GM12801 (cell line): ENCODE measurements around the gene HOXA5.

Experiments used
- TF ChIP-seq, protein P1 (sequence below): IDR thresholded peaks from one replicate; pipeline ENCODE4 v1.5.1; 2011; ENCODE audit warnings: control low read depth; ENCODE audit not compliant: insufficient read length; ENCODE audit errors: extremely low read depth

HOXA5 gene

DNA sequence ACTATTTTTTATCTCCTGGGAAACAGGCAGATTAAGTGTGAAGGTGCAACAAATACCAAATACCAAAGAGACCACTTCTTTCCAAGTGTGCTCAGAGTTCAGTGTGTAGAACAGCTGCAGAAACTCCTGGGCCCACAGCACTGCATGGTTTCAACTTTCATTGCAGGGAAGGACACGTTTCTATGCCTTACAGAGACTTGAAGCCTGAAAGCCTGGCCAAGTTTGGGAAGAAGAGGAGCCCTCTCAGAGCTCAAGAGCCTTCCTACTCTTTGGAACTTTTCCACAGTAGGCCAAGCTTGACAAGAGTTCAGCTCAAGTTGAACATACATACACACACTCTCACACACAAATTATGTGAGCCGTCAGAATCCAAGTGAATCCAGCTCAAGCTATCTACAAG is 15.4 kb downstream of the HOXA5 start:
- TF ChIP-seq, protein P1, sequence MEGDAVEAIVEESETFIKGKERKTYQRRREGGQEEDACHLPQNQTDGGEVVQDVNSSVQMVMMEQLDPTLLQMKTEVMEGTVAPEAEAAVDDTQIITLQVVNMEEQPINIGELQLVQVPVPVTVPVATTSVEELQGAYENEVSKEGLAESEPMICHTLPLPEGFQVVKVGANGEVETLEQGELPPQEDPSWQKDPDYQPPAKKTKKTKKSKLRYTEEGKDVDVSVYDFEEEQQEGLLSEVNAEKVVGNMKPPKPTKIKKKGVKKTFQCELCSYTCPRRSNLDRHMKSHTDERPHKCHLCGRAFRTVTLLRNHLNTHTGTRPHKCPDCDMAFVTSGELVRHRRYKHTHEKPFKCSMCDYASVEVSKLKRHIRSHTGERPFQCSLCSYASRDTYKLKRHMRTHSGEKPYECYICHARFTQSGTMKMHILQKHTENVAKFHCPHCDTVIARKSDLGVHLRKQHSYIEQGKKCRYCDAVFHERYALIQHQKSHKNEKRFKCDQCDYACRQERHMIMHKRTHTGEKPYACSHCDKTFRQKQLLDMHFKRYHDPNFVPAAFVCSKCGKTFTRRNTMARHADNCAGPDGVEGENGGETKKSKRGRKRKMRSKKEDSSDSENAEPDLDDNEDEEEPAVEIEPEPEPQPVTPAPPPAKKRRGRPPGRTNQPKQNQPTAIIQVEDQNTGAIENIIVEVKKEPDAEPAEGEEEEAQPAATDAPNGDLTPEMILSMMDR = no peak

DNA sequence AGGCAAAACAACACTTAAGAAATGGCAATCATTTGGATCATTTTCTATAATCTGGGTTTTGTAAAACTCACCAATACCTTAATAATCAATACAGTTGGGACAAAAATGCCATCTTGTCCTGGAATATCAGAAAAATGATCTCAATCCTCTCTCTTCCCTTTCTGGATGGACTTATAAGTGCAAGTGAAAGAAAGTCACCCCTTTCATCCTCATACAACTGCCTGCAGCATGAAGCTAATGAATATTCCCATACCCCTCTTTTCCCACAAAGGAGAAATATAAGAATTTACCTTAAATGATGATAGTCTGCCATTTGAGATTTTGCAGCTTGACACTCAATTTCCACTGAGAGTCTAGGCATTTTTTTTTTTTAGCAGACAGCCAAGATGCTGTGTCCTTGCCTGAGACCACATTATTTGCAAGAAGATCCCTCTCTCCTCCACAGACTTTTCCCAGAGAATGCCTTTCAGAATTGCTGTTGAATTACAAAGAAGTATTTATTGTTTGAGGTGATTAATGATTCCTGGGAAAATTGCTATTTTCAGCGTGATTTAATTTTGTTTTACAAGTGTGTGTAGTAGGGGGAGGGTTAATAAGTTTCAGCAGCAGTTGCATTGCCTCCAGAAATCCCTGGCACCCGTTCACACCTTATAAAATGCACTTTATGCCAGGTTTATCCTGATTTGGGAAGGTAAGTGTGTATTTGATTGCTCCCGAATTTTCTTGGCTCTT is 16.7 kb downstream of the HOXA5 start:
- TF ChIP-seq, protein P1 = no peak

DNA sequence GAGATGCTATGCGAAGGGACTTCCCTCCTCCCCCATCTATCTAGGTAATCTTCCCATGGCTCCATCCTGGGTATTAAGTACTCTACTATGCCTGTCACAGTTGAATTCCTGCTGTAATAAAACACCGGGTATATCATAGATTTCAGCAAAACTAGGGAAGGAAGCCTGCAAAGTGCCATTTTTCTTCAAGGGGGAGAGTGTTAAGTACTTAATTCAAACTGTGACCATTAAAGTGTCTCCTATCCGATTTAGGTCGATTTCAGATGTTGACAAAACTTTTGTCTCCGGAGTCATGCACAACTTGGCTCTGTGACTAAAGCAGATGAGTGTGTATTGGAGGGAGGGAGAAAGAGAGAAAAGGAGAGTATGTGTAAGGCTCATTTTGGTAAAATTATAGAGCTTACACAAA is 17.5 kb downstream of the HOXA5 start:
- TF ChIP-seq, protein P1 = no peak

DNA sequence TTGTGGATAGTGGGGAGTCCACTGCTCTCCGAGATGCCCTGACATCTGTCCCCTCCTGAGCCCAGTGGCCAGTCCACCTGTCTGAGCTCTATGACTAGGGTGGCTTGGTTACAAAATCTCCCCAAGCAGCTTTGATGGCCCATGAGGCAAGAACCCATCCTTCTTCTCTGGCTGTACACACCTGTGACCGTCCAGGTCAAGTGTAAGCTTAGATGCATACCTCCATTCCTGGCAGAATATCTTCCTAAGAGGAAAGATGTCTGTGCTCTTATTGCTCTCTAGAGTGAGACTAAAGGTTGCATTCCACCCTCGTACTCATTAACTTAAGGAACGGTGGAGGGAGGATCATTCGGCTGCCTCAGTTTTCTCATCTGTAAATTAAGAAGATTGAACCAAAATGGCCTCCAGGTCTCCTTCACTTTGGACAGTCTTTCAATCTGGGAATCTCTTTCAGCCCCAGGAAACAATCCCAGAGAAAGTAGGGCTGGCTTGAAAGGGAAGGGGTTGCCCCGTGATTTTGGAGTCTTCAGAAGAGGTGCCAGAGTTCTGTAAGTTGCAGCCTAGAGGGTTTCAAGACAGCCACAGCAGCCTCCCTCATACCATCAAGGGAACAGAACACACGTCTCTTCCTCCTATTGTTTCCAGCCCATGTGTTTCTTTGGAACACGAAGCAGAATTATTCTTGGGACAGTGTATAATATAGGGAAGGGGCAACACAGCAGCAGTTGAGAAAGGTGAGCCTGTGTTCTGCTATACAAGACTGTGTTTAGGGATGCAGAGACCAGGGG is 18.4 kb downstream of the HOXA5 start:
- TF ChIP-seq, protein P1 = no peak

DNA sequence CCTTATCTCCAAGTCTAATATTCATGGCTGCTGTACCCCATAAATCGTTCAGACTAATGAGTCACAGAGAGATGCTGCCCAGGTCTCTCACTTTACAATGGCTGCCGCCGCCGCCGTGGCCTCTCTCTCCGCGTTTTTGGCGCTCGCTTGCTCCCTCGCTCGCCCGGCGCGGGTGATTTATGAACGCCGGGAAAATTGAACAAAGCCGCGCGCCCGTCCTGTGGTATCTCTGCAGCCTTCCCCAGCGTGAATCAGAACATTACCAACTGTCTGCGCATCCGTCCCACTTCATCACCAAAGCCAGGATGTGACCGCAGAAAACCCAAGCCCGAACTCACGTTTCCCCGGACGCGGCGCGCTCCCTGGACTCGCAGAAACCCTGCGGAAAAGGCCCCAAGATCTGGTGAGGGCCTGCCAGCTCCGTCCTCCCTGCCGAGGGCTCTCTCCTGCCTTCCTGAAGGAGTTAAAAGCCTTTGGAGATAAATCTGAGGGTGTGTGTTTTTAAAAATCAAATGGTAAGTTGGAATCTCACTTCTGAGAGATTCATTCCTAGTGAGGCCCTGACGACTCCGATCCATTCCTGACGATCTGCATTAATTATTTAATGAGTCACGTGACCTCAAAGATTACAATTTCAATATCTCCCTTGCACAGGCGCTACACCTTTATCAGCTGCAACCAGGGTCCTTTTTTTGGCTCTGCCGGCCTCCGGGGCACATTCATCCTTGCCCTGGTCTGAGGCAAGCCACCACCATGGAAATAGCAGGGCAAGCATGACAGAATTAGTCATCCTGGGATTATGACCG is 19.2 kb downstream of the HOXA5 start:
- TF ChIP-seq, protein P1 = no peak

DNA sequence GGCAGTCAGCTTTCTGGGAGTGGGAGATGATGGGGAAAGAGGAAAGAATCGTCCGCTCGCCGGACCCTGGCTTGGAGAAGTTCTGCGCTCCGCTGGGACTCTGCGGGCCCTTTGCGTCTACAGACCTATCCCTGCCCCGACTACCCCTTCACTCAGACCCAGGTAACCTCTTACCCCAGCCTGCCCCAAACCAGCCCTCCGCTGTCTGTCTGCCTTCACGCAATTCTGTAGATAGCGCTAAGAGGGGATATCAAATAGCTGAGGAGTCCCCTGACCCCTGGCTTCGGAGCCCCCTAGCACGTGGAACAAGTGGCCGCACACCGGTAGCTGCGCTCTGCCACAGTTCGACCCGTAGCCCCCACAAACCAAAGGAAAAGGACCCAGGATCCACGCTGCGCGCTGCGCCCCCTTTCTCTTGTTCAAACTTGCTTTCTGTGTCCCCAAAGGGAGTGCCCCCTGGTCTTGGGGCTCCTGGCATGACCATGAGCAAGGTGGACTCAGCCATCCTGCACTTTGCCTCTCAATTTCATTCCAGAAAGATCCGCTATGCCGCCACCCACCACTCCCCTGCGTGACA is 19.9 kb downstream of the HOXA5 start:
- TF ChIP-seq, protein P1 = no peak
